Ishikawa (cell line): ENCODE data around the gene MECR.

Experiments
- CEBPB ChIP-seq: IDR thresholded peaks from 2 replicates; pipeline ENCODE4 v1.6.1; 2012
- CREB1 ChIP-seq: IDR thresholded peaks from 2 replicates; pipeline ENCODE4 v1.6.1; 2012; ENCODE audit warnings: low read depth
- EGR1 ChIP-seq: IDR thresholded peaks from 2 replicates; pipeline ENCODE4 v1.6.1; 2012
- EP300 ChIP-seq: IDR thresholded peaks from 2 replicates; pipeline ENCODE4 v1.6.1; 2012; ENCODE audit warnings: borderline replicate concordance
- FOXM1 ChIP-seq: IDR thresholded peaks from 2 replicates; pipeline ENCODE4 v1.6.1; 2012; ENCODE audit warnings: low read depth, borderline replicate concordance
- MAX ChIP-seq: IDR thresholded peaks from 2 replicates; pipeline ENCODE4 v1.6.1; 2012
- NFIC ChIP-seq: IDR thresholded peaks from 2 replicates; pipeline ENCODE4 v1.6.1; 2012
- RAD21 ChIP-seq: IDR thresholded peaks from 2 replicates; pipeline ENCODE4 v1.6.1; 2012; ENCODE audit warnings: low read depth
- TAF1 ChIP-seq: IDR thresholded peaks from 2 replicates; pipeline ENCODE4 v1.6.1; 2012; ENCODE audit warnings: low read depth, mild to moderate bottlenecking
- TCF12 ChIP-seq: IDR thresholded peaks from 2 replicates; pipeline ENCODE4 v1.6.1; 2012; ENCODE audit warnings: low read depth
- TEAD4 ChIP-seq: IDR thresholded peaks from 2 replicates; pipeline ENCODE4 v1.6.1; 2012
- YY1 ChIP-seq: IDR thresholded peaks from 2 replicates; pipeline ENCODE4 v1.6.1; 2012; ENCODE audit warnings: low read depth
- ZBTB7A ChIP-seq: IDR thresholded peaks from 2 replicates; pipeline ENCODE4 v1.6.1; 2012; ENCODE audit warnings: low read depth
- TF ChIP-seq, protein P1 (sequence below): IDR thresholded peaks from 2 replicates; pipeline ENCODE4 v1.6.1; 2012
- TF ChIP-seq, protein P2 (sequence below): IDR thresholded peaks from 2 replicates; pipeline ENCODE4 v1.6.1; 2012; ENCODE audit warnings: low read depth, mild to moderate bottlenecking

Gene MECR

GRCh38 chr1:29221296-29221695 lies 9.4 kb downstream of the MECR start:
- TF ChIP-seq TAF1 (no peak), EP300 (no peak), FOXM1 (no peak), RAD21 (no peak), TEAD4 (no peak), EGR1 (no peak), CREB1 (no peak), YY1 (no peak), NFIC (no peak), MAX (no peak), ZBTB7A (no peak), CEBPB (no peak), TCF12 (no peak)
- TF ChIP-seq, protein P1, sequence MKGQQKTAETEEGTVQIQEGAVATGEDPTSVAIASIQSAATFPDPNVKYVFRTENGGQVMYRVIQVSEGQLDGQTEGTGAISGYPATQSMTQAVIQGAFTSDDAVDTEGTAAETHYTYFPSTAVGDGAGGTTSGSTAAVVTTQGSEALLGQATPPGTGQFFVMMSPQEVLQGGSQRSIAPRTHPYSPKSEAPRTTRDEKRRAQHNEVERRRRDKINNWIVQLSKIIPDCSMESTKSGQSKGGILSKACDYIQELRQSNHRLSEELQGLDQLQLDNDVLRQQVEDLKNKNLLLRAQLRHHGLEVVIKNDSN: no peak
- TF ChIP-seq, protein P2, sequence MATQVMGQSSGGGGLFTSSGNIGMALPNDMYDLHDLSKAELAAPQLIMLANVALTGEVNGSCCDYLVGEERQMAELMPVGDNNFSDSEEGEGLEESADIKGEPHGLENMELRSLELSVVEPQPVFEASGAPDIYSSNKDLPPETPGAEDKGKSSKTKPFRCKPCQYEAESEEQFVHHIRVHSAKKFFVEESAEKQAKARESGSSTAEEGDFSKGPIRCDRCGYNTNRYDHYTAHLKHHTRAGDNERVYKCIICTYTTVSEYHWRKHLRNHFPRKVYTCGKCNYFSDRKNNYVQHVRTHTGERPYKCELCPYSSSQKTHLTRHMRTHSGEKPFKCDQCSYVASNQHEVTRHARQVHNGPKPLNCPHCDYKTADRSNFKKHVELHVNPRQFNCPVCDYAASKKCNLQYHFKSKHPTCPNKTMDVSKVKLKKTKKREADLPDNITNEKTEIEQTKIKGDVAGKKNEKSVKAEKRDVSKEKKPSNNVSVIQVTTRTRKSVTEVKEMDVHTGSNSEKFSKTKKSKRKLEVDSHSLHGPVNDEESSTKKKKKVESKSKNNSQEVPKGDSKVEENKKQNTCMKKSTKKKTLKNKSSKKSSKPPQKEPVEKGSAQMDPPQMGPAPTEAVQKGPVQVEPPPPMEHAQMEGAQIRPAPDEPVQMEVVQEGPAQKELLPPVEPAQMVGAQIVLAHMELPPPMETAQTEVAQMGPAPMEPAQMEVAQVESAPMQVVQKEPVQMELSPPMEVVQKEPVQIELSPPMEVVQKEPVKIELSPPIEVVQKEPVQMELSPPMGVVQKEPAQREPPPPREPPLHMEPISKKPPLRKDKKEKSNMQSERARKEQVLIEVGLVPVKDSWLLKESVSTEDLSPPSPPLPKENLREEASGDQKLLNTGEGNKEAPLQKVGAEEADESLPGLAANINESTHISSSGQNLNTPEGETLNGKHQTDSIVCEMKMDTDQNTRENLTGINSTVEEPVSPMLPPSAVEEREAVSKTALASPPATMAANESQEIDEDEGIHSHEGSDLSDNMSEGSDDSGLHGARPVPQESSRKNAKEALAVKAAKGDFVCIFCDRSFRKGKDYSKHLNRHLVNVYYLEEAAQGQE: no peak

DNA sequence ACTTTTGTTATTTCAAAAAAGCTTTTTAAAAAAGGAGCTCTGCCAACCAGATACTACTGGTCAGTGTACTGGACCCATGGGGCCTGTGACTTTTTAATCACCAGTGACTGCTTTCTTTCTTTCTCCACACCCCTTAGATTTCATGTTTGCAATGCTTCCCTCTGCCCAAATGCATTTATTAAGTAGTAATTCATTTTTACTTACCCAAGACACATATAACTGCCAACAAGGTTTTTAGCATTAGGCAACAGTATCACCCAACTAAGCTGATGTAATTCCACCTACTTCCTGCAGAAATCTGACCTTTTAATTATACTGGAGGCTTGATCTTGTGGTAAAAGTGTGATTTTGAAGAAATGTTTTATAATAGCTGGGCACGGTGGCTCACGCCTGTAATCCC lies 12.5 kb downstream of the MECR start:
- TF ChIP-seq NFIC: no peak
- no peak for TF ChIP-seq CREB1
- TF ChIP-seq EP300: no peak
- TF ChIP-seq CEBPB: no peak
- no peak for TF ChIP-seq EGR1

DNA sequence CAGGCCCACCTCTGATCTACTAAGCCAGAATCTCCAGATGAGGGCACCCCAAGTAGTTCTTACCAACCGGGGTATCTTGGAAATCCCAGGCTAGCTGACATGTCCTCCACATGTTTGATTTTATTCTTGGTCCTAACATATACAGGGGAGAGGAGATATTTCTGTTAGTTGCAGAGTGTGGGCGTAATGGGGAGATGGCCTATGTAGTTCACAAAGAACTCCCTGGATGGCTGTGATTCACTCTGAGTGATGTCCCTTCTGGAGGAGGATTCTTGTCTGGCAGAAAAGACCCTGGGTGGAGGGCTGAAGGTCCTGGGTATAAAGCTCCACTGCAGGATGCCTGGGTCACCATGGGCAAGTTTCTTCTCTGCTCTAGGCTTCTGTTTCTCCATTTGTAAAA lies 13.1 kb downstream of the MECR start:
- TF ChIP-seq NFIC (no peak), ZBTB7A (no peak), TEAD4 (no peak), CEBPB (no peak)

GRCh38 chr1:29213055-29213454 lies 17.7 kb downstream of the MECR start:
- no peak for TF ChIP-seq CEBPB

GRCh38 chr1:29211086-29212030 lies 19.4 kb downstream of the MECR start:
- TF ChIP-seq EP300 (no peak), CEBPB (no peak), ZBTB7A (no peak), CREB1 (no peak), TEAD4 (no peak), TAF1 (no peak), MAX (no peak), EGR1 (no peak), FOXM1 (no peak), YY1 (no peak), RAD21 (no peak), TCF12 (no peak), NFIC (no peak)
- TF ChIP-seq, protein P2: no peak
- TF ChIP-seq, protein P1: no peak

DNA sequence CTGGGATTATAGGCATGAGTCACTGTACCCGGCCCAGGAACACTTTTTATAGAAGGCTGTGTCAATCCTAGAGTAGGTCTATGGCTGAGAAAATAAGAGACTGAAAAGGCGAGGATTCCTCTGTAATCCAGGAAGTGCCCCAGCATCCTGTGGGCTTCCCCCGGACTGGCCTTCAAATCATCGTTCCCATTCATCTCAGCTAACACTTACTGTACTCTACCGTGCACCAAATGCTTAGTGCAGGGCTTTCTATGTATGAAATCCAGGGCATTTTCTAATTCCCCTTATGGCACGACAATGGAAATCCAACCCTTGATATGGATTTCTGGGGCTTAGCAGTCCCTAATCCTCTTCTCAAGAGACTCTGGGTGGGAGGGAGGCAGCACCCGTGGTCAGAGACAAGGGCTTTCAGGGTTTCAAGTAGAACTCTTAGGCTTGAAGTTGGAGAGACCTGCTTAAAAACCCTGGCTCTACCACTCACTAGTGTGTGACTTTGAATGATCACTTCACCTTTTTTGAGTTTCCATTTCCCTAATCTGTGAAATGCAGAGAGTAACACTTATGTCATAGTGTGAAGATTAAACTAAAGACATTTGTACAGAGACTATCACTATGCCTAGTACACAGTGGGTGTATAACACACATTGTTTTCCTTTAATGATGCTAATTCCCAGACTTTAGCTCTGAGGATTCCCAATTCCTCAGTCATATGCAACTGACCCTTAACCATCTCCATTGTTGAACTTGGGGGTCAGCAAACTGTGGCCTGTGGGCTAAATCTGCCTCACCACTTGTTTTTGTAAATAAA lies 20.3 kb downstream of the MECR start:
- TF ChIP-seq CEBPB (no peak), TCF12 (no peak), TEAD4 (no peak), NFIC (no peak), FOXM1 (no peak), YY1 (no peak), RAD21 (no peak), CREB1 (no peak), EP300 (no peak), EGR1 (no peak), TAF1 (no peak), ZBTB7A (no peak), MAX (no peak)
- TF ChIP-seq, protein P1: no peak
- TF ChIP-seq, protein P2: no peak
